HG02840 (cell line): Measurements from ENCODE around the gene ANO1.
"Not testable (repeated sequence)": the region's sequence is repeated elsewhere in the genome, so short reads cannot be mapped to it uniquely, and the experiment has no call there.

Experiments used
- ATAC-seq: cut with Tn5 transposase; IDR thresholded peaks from one replicate; pipeline ENCODE4 v1.9.1; 2021; ENCODE audit warnings: mild to moderate bottlenecking, moderate library complexity, moderate number of reproducible peaks; ENCODE audit not compliant: unreplicated experiment, low FRiP score

The ANO1 gene

DNA sequence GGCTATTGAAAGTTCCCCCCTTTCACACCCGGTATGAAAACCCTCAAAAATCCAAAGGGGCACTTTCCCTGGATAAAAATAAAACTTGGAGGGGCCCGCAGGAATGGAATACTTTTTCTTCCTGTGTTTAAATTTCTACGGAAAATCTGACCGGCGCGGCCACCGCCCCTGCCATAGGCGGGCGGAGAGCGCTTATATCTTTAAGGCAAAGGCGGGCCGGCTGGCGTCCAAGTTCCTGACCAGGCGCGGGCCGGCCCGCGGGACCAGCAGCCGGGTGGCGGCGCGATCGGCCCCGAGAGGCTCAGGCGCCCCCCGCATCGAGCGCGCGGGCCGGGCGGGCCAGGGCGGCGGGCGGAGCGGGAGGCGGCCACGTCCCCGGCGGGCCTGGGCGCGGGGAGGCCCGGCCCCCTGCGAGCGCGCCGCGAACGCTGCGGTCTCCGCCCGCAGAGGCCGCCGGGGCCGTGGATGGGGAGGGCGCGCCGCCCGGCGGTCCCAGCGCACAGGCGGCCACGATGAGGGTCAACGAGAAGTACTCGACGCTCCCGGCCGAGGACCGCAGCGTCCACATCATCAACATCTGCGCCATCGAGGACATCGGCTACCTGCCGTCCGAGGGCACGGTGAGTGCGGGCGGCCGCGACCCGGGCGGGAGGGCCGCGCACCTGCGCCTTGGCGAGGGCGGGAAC is at the start of gene ANO1:
Gene ANO1 (plus strand): TSS at position 223 of the 686 bp plus-strand sequence. CDS start 290 bp downstream, at position 513.
- ATAC-seq = no peak

DNA sequence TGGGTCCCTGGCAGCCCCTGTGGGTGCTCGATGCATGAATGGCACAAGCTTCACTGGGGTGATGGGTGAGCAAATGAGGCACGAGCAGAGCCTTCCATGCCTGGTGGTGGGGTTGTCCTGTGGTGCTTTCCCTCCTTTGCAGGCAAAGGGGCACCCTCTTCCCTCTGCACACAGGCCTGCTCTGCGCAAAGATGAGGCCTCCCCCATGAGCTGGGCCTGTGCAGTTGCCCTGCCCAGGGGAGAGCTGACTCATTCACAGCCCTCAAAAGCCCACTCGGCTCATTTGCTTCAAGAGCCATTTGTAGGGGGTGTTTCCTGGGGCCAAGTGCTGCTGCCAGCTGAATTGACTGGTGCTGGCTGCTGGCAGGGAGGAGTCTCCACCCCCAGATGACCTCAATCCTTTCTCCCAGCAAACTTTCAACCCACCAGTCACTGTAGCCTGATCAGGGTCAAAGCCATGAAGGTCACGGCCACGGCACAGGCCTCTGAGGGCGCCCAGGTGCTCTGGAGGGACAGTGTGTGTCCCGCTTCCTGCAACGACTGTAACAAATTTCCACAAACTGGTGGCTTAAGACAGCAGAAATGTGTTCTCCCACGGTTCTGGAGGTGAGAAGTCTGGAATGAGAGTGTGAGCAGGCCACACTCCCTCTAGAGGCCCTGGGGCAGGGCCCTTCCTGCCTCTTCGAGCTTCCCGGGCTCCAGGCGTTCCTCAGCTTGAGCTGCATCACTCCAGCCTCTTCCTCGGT is 48.8 kb upstream of the ANO1 start:
- no peak for ATAC-seq

DNA sequence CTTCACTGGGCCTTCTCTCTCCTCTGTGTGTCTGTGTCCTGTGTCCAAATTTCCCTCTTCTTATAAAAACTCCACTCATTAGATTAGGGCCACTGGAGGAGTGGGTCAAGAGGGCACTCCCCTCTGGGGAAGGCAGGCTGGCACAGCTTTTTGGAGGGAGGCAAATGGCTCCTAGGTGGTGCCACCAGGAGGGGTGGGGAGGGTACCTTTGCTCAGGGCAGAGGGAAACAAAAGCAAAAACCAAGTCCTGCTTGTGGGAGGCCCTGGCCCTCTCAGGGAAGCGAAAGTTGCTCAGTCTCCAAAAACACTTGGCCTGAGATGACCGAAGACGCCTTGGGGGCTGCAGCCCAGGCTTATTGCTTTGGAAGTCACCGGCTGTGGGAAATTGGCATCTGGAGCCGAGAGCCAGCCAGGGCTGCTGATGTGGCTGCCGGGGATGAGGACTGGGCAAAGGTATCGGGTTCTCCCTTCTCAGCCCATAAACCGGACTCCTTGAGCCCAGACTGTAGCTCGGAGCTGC is 48.2 kb upstream of the ANO1 start:
- no peak for ATAC-seq

DNA sequence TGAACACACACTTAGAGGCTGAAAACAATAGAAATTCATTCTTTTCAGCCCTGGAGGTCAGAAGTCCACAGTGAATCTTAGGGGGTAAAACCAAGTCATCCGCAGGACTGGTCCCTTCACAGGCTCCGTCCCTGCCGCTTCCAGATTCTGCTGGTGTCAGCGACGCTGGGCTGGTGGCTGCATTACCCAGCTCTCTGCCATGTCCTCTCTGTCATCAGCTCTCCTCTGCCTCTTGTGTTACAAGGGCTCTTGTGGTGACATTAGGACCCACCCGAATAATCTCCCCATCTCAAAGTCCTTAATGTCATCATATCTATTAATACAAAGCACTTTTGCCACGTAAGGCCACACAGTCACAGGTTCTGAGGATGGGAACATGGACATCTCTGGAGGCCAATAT is 47.7 kb upstream of the ANO1 start:
- ATAC-seq = no peak

DNA sequence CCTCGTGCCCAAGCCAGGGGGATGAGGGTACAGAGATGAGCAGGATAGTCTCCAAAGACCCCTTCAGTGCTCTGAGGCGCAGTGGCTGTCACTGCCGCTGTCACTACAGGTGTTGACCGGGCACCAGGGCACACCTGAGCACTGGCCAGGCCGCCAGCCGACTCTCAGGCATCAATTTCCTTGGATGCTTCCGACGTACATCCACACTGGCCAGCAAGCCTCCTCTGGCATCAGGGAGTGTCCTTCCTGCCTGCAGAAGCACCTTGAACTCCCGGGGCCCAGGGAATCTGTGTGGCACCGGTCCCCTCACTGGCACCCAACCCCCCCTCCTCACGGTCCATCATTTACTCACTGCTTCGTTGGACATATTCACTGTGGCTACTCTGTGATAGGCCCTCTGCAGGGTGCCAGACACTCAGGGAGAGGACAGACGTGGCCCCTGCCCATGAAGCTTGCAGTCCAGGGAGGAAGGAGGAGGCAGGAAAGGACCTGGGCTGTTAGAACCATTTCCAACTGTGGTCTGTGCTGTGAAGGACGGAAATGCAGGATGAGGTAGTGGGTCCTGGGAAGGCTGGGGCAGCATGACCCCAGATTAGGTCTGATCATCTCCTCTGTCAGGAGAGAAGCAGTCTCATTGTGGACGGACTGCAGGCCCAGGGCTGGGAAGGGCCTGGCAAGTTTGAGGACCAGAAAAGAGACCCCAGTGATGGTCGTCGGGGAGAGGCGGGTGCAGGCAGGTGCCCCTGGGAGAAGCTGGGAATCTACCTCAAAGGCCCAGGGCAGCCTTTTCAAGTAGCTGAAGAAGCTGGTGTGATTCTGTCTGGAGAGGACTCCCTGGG is 46.3 kb upstream of the ANO1 start:
- no peak for ATAC-seq

DNA sequence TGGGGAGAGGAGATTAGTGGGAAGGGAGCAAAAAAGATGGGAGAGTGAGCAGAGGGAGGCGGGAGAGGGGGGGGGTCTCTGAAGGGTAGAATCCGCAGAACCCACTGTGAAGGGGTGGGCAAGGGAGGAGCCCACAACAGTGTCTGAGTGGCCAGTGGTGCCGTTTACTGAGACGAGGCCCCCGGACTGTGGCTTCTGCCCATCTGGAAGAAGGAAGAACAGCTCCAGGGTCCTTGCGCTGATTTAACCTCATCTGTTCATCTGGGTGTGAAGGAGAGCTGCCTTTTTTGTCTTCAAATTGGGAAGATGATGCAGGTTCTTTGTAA is 45.7 kb upstream of the ANO1 start:
- no peak for ATAC-seq

DNA sequence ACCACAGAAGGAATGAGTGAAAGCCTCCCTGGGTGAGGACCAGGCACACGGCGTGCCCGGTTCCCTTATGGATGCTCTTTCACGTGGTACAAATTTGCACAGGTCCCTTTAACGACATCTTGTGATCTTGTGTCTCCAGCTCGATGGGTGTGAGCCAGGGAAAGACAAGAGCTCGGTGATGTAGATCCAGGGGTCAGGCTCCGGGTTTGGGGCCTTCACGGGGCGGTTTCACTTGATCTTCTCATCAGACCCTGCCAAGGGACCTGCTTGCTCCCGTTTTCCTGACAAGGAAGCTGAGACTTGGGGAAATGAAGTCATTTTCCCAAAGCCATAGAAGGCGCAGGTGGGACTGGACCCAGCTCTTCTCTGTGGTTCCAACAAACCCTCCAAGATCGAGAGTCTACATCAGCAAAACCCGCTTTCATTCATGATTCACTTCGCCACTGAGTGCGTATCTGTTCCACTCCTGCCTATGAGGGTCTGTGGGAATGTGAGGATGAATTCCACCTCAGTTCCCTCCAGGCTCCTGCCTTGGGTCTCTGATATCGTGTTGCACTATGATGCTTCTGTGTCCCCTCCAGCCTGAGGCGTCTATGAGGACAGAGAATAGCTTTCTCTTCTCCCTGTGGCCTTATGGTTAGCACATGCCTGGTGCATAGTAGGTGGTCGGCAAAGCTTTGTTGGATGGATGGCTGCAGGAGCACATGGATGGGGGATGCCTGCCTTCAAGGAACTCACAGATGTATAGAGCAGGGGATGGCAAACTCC is 45.0 kb upstream of the ANO1 start:
- ATAC-seq = no peak

DNA sequence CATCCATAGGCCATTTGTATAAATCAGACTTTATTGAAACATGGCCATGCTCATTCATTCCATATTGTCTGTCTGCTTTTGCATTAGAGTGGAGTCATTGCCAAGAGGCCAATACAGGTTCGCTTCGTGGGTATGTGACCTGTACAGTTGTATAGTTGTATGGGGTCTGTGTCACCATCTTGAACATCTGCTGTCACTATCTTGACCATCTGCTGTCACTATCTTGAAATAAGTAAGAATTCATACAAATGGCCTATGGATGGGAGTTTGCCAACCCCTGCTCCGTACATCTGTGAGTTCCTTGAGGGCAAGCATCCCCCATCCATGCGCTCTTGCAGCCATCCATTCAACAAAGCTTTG is 44.4 kb upstream of the ANO1 start:
- ATAC-seq = no peak

DNA sequence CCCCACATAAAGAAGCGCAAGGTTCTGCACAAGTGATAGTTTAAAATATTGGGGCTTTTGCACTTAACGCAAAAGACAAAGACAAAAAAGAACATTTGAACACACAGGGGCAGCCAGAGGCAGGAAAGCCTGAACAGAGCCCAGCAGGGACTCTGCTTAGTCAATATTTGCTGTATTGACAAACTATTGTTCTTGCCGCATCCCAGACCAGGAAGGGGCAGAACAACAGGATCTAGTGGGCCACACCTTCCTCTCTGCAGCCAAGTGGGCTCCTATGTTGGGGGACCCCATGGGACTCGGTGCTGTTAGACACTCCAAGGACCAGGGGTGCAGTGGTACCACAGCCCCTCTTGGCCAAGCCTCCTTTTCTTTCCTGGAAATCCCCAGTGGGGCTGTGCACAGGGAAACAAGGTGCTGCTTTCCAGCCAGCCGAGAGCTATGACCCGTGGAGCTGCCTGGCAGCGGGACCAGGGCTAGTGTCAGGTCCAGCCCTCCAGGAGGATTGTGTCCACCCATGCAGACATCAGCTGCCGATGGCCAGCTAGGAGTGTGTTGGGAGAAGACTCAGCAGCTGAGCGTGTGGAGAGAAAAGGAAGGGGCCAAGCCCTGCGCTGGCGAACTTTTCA is 43.3 kb upstream of the ANO1 start:
- ATAC-seq = no peak

DNA sequence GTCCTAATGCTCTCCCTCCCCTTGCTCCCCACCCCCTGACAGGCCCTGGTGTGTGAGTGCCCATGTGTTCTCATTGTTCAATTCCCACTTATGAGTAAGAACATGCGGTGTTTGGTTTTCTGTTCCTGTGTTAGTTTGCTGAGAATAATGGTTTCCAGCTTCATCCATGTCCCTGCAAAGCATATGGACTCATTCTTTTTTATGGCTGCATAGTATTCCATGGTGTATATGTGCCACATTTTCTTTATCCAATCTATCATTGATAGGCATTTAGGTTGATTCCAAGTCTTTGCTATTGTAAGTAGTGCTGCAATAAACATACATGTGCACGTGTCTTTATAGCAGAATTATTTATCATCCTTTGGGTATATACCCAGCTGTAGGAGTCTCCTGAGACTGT is 42.5 kb upstream of the ANO1 start:
- not testable (repeated sequence) for ATAC-seq

DNA sequence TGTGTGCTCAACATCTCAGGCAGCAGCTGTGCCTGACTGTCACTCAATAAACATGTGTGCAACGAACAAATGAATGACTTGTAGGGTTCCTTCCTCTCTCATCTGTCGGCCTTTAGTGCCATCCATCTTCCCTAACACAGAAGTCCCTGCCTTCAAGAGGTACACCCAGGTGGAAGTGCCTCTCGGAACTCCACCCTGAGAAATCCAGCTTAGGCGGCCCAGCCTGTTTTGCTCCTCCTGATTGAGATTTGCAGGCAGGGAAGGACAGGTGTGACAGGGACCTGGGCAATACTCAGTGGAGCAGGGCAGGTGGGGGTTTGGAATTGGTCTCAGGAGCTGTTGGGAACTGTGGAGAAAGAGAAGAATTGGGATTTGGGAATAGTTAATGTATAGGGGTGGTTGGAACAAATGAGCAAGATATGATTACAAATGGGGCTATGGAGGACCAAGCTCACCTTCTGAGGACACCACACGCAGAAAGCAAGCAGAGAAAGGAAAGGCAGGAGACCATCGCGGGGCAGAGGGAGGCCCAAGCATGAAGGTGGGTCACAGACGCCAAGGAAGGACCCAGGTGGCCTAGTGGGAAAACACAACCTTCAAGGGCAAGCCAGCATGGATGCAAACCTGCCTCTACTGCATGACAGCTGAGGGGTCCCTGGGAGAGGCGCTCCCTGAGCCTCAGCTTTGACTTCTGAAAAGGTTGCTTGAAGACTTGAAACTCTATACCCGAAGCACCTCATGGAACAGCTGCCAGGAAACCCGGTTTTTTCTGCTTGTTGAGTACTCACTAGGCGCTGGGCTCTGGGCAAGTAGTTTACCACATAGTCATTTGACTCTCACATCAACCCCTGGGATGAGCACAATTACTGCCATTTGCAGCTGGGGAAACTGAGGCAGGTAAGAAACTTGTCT is 40.9 kb upstream of the ANO1 start:
- ATAC-seq = no peak

DNA sequence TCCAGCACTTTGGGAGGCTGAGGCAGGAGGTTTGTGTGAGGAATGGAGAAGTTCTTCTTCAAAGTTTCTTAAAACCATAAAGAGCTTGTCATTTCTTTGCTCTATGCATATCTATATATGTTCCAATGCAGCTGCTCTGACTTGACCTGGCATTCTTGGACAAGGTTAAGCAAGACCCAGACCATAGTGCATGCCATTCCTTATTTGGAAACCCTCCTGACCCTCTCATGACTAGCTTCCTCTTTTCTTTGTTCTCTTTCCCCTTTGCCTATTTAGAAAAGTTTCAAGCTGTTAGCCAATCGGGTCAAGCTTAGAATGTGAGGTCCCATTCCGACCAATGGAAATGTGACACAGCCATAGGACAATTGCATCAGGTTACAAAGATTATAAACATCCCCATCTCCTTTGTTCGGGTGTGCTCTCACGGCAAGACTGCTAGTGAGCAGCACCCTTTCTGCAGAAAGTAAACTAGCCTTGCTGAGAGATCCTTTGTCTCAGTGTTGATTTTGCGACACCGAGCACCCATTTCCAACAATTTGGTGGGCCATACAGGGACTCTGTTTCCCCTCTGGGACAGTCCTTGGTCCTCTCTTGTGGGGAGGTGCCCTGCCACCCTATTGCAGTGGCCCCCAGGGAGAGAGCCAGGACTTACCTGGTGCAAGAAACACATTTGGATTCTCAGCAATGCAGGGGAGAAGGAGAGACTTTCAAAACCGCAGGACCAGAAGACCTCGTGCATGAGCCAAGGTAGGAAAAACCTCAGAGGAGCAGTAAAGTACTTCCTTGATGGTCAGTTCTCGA is 39.9 kb upstream of the ANO1 start:
- no peak for ATAC-seq

DNA sequence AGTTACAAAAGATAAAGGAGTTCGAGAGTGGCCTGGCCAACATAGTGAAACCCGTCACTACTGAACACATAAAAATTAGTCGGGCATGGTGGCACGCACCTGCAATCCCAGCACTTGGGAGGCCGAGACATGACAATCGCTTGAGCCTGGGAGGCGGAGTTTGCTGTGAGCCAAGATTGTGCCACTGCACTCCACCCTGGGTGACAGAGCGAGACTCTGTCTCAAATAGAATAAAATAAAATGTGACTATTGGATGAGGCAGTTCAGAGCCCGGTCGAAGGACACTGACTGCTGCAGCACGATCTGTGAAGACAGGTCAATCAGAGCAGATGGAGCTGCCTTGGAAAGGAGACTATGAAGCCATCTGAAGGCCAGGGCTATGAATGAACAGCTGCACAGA is 37.7 kb upstream of the ANO1 start:
- ATAC-seq = no peak

DNA sequence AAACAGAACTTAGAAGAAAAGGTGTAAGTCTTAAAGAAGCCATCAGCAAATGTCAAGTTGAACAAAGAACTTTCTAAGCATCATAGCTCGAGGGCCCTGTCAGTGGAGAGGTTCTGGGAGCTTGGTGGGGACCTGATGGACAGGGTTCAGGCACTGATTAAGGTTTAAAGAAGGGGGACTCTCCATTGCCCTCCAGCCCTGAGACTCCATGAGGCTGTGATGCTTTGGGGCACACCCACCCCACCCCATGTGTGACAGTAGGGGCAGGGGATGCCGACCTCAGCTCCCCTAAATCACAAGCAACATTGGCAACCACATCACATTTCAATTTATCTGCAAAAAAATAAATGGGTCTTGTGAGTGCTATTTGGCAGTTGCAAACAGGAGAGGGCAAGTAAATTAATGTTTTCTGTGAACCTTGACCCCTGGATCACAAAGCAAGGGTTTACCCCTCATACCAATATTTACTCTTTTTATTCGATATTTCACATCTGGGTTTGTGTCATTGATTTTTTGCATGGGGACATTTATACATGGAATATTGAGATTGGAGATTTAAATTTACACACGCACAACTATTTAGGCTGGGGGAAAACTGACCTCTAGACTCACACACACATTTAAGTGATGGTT is 37.1 kb upstream of the ANO1 start:
- ATAC-seq = no peak

DNA sequence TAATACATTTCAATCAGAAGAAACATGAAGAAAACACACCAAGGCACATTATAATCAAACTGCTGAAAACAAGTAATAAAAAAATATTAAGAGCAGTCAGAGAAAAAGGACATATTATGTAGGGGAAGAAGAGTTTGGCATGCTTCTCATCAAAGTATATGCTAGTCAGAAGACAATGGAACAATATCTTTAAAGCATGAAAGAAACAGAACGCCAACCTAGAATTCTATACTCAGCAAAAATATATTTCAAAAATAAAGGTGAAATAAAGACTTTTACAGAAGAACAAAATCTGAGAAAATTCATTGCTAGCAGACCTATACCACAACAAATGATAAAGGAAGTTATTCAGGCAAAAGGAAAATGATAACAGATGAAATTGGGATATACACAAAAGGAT is 34.6 kb upstream of the ANO1 start:
- no peak for ATAC-seq

DNA sequence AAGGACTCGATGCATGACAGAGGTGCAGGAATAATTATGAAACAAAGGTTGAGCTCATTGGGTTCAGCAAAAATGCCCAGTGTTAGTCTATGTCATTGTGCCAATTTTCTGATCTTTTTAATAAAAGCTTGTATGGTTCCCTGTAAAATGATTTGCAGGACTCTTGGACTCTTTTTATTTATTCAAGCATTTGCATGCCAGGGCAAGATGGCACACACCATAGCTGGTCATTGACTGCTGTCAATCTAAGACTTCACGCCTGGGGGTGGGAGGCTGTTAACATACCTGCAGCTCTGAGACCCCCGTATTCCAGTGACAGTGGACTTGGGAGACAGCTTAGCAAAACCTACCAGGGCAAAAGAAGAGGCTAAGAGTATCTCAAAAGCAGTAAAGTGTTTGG is 32.0 kb upstream of the ANO1 start:
- no peak for ATAC-seq

DNA sequence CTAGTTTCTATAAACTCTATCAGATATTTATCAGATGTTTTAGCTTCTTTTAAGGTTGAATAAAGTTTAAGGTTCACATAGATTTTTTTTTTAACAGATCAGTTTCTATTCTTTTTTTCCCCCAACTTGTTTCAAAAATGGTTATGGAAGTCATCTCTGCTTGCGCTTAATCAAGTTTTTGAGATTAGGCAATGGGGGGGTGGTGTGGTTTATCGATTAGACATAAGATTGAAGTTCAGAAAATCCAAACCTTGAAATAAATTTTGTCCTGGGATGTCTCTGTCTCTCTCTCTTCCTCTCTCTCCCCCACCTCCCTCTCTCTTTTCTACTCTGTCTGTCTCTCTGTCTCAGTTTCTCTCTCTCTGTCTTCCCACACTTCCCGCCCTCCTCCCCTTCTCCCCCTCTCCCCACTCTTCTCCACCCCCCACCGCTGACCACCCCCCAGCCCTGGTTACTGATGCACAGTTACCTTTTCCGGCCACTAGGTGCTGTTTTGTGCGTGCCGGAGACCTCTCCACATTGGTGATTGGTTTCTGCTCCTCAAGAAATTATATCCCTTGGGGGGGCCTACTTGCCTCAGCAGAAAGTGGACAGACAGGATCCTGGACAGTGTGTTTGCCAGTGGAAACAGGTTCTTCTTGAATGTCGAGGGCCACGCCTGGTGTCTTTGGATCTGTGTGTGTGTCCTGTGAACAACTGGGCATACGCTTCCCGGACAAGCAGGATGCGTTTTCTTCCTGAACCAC is 29.7 kb upstream of the ANO1 start:
- no peak for ATAC-seq
